Immature natural killer cell (primary cell): ENCODE data around the gene DEFB129. TPM values are rescaled to one million over a fixed set of nuclear protein-coding genes. Genes with fewer than 3 reads are reported as not detected.
A peak's percentile ranks its signal among the peaks of the same experiment; 100 is the strongest.
"Not testable (repeated sequence)": the region's sequence is repeated elsewhere in the genome, so short reads cannot be mapped to it uniquely, and the experiment has no call there.

Experiments
- DNase-seq, 3 donors: peaks; one replicate each; pipeline ENCODE4 v3.0.0; 2022; ENCODE audit warnings: mixed read lengths in 1 of 3
- H3K27ac Mint-ChIP-seq, 6 donors: one replicate each; pipeline ENCODE4 v1.8.0; 2020; ENCODE audit warnings: mixed read lengths in 6 of 6, mild to moderate bottlenecking in 5 of 6, inconsistent platforms in 4 of 6, moderate library complexity in 3 of 6
- H3K27me3 Mint-ChIP-seq, 3 donors: one replicate each; pipeline ENCODE4 v1.8.0; 2020 to 2021; ENCODE audit warnings: low read depth in 3 of 3, mild to moderate bottlenecking in 3 of 3, mixed read lengths in 3 of 3, moderate library complexity in 3 of 3, inconsistent platforms in 1 of 3
- H3K36me3 Mint-ChIP-seq, 3 donors: one replicate each; pipeline ENCODE4 v1.8.0; 2020; ENCODE audit warnings: mixed read lengths in 3 of 3, inconsistent platforms in 2 of 3, mild to moderate bottlenecking in 2 of 3
- H3K4me1 Mint-ChIP-seq, 2 donors: one replicate each; pipeline ENCODE4 v1.8.0; 2020; ENCODE audit warnings: inconsistent platforms in 2 of 2, mild to moderate bottlenecking in 2 of 2, mixed read lengths in 2 of 2, moderate library complexity in 1 of 2
- H3K4me3 Mint-ChIP-seq, 5 donors: one replicate each; pipeline ENCODE4 v1.8.0; 2020; ENCODE audit warnings: mild to moderate bottlenecking in 5 of 5, mixed read lengths in 5 of 5, inconsistent platforms in 3 of 5, moderate library complexity in 3 of 5
- H3K9me3 Mint-ChIP-seq, 6 donors: one replicate each; pipeline ENCODE4 v1.8.0; 2020; ENCODE audit warnings: mild to moderate bottlenecking in 6 of 6, mixed read lengths in 6 of 6, inconsistent platforms in 4 of 6, moderate library complexity in 3 of 6
- polyA plus RNA-seq, 3 donors: library from polyadenylated mRNA; unstranded; fragments of 300-500 nt; fragmentation: Illumina TruSeq; gene quantifications; one replicate each; pipeline ENCODE4 v1.2.3, GENCODE V29; 2021

The DEFB129 gene, protein sequence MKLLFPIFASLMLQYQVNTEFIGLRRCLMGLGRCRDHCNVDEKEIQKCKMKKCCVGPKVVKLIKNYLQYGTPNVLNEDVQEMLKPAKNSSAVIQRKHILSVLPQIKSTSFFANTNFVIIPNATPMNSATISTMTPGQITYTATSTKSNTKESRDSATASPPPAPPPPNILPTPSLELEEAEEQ
- not detected for polyA plus RNA-seq

DNA sequence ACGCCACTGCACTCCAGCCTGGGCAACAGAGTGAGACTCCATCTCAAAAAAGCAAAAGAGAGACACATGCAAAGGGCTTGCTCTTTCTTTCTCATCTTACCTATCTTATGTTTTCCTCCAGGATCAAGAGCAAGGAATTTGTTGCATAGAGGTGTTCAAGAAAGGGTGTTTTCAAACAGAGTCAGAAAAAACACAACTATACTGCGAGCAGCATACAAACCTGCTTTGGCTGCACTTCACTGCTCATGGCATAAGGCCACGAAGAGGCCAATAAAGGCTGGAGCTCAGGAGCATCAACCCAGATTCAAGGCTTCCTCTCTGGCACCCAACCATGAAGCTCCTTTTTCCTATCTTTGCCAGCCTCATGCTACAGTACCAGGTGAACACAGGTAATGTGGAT, at the start of gene DEFB129:
TSS of gene DEFB129 (plus strand) at position 301 of the 400 bp plus-strand sequence. CDS start at position 332, 31 bp downstream.
- DNase-seq, result no peak
- no peaks in the 10 kb centered on the region for H3K9me3 Mint-ChIP-seq
- no peaks in the 10 kb centered on the region for H3K4me1 Mint-ChIP-seq
- peaks cover 1 to 8% (median 7%) of the 10 kb centered on the region in 3 donors for H3K27me3 Mint-ChIP-seq
- H3K36me3 Mint-ChIP-seq, result no peaks in the 10 kb centered on the region
- no peak within 1 kb of the TSS for H3K27ac Mint-ChIP-seq
- no peak within 1 kb of the TSS for H3K4me3 Mint-ChIP-seq

DNA sequence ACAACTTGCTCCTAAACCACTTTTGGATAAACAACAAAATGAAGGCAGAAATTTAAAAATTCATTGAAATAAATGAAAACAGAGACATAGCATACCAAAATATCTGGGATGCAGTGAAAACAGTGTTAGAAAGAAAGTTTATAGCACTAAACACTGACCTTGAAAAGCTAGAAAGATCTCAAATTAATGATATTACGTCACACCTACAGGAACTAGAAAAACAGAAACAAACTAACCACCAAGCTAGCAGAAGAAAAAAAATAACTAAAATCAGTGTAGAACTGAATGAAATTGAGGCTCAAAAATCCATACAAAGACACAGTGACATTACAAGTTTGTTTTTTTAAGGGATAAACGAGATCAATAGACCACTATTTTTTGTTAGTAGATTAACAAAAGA, 42.8 kb upstream of the DEFB129 start:
- Mint-ChIP-seq H3K27ac (no peak overlapping the region), H3K36me3 (no peaks in the 10 kb centered on the region), H3K27me3 (peaks cover 8 to 25% (median 16%) of the 10 kb centered on the region in 3 donors), H3K4me3 (no peak overlapping the region), H3K4me1 (no peaks in the 10 kb centered on the region), H3K9me3 (no peaks in the 10 kb centered on the region)
- DNase-seq, result no peak

DNA sequence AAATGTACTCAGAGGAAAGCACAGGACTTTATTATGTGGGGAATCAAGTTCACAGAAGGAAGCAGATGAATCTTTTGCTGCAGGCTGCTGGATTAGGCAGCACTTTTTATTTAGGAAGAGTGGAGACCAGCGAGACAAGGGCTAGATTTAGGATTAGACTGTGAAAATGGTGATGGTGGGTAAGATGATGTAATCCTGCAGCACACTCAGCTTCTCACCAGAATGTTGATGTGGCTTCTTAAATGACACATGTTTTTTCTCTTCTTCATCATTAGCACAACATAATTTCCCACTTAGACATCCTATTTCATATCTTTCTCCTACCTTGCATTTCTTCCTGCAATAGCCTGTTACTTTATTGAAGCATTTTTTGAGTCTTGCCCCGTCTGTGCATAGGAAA, 39.3 kb upstream of the DEFB129 start:
- Mint-ChIP-seq H3K27me3 (peaks cover 8 to 17% (median 16%) of the 10 kb centered on the region in 3 donors), H3K4me1 (no peaks in the 10 kb centered on the region), H3K9me3 (peaks cover 0 to 2% (median 0%) of the 10 kb centered on the region in 6 donors), H3K36me3 (no peaks in the 10 kb centered on the region), H3K27ac (no peak overlapping the region), H3K4me3 (no peak overlapping the region)
- no peak for DNase-seq

DNA sequence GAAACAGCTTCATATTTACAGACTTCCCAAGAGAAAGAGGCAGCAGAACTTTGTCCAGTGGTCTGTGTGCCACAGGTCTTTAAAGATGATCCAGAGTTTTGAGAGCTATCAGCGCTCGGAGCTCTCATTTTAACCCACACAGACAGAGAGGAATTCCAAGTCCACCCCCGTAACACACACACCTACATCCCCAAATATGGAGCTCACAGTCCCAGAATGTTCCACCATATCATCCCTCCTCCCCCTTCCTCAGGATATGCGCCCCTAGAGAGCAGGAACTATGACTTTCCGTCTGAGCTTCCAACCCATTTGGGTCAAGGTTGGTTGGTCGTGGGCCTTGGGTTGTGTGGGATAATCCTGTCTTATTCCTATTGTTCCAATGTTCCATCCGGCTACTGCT, 37.4 kb upstream of the DEFB129 start, which contains the start of gene DEFB128:
TSS of gene DEFB128 (minus strand) at position 101 of the 400 bp plus-strand sequence. CDS start at position 13, 88 bp downstream.
- Mint-ChIP-seq H3K4me3 (no peak within 1 kb of the TSS), H3K9me3 (peaks cover 0 to 2% (median 0%) of the 10 kb centered on the region in 6 donors), H3K27me3 (peaks cover 7 to 16% (median 14%) of the 10 kb centered on the region in 3 donors), H3K27ac (no peak within 1 kb of the TSS), H3K36me3 (no peaks in the 10 kb centered on the region), H3K4me1 (no peaks in the 10 kb centered on the region)
- DNase-seq, result no peak

DNA sequence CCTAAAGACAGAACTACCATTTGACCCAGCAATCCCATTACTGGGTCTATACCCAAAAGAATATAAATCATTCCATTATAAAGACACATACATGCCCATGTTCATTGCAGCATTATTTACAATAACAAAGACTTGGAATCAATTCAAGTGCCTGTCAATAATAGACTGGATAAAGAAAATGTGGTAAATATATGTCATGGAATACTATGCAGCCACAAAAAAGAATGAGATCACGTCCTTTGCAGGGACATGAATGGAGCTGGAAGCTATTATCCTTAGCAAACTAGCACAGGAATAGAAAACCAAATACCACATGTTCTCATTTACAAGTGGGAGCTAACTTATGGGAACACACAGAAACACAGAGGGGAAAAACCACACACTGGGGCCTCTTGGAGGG, 28.8 kb upstream of the DEFB129 start:
- no peak for DNase-seq
- Mint-ChIP-seq H3K9me3 (peaks cover 0 to 2% (median 0%) of the 10 kb centered on the region in 6 donors), H3K4me1 (no peaks in the 10 kb centered on the region), H3K27ac (no peak overlapping the region), H3K27me3 (peaks cover 0 to 23% (median 10%) of the 10 kb centered on the region in 3 donors), H3K4me3 (no peak overlapping the region), H3K36me3 (no peaks in the 10 kb centered on the region)

DNA sequence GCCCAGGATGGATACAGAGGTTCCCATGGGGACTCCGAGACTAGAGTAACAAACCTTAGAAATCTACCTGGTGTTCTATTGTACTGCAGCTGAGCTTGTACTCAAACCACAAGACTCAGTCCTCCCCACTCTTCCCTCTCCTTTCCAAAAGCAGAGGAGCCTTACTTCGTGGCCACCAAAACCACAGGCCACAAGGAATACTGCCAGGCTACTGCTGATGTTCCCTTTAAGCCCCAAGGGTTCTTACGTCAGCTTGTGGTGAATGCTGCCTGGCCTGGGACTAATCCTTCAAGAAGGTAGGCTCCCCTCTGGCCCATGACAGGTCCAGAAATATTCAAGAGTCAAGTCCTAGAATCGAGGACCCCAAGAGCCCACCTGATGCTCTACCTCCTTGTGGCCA, 27.1 kb upstream of the DEFB129 start:
- Mint-ChIP-seq H3K36me3 (no peaks in the 10 kb centered on the region), H3K27me3 (peaks cover 0 to 23% (median 19%) of the 10 kb centered on the region in 3 donors), H3K9me3 (peaks cover 0 to 2% (median 0%) of the 10 kb centered on the region in 6 donors), H3K27ac (no peak overlapping the region), H3K4me3 (no peak overlapping the region), H3K4me1 (no peaks in the 10 kb centered on the region)
- DNase-seq, result no peak

DNA sequence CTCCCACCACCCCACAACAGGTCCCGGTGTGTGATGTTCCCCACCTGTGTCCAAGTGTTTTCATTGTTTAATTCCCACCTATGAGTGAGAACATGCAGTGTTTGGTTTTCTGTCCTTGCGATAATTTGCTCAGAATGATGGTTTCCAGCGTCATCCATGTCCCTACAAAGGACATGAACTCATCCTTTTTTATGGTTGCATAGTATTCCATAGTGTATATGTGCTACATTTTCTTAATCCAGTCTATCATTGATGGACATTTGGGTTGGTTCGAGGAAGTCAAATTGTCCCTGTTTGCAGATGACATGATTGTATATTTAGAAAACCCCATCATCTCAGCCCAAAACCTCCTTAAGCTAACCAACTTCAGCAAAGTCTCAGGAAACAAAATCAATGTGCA, 23.4 kb upstream of the DEFB129 start:
- DNase-seq, H3K9me3 Mint-ChIP-seq, H3K27ac Mint-ChIP-seq, H3K4me3 Mint-ChIP-seq, H3K36me3 Mint-ChIP-seq, H3K4me1 Mint-ChIP-seq: not testable (repeated sequence)
- peaks cover 0 to 15% (median 12%) of the 10 kb centered on the region in 3 donors for H3K27me3 Mint-ChIP-seq

DNA sequence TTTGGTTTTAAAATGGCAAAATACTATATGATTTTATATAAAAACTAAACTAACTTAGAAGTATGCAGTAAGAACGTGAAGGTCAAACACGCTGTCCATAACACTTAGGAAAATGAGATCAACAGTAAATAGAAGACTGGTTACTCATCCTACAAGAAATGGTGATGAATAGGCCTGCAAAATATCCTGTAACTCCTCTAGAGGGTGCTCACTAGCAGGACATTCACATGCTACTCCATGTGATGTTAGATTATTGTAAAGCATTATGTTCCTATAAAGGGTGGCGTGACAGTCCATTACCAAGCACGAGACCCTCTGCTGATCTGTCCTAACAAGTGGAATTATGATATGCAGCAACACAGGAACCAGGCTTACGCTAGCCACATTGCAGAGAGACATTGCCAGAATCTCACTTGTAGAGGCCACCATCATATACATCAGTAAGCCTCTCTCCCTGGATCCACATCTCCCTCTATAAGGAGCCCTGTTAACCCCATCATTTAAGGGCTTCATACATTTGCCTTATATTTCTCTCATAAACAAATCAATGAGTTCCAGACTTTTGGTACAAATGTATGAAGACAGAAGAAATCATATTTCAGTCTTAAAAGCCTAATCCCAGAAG, 18.0 kb upstream of the DEFB129 start:
- Mint-ChIP-seq H3K27ac (no peak overlapping the region), H3K36me3 (no peaks in the 10 kb centered on the region), H3K4me1 (no peaks in the 10 kb centered on the region), H3K27me3 (peaks cover 0 to 10% (median 4%) of the 10 kb centered on the region in 3 donors), H3K4me3 (no peak overlapping the region), H3K9me3 (no peaks in the 10 kb centered on the region)
- DNase-seq, result peak; percentile 12 to 31 (median 30)

DNA sequence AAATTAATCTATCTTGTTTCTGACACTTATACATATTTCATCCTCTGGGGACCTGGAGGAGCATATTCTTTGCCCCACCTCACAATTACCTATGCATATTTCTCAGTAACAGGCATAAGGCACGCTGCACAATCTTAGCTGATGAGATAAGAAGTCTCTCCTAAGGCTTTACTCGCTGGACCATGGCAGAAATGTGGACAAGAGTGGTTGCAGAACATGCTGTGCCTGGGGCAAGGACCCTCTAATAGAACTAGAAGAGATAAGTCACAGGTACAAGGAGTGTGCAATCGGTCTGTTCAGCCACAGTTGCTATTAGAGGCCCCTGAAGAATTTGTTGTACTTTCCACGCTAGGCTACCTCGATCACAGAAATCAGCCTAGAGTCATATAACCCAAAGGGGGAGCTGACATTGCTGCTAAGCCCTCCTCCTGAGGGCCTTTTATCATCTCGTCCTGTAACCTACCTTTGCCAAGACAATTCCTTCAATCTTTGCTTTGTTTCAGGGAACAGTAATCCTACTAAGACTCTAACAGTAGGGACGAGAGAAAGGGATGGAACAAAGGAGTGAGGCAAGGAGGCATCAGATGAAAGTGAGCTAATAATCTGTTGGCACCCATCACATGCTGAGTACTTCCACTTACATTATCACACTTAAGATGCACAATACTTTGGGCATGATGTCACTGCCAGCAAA, 16.1 kb upstream of the DEFB129 start:
- Mint-ChIP-seq H3K36me3 (no peaks in the 10 kb centered on the region), H3K4me3 (no peak overlapping the region), H3K27me3 (peaks cover 0 to 4% (median 4%) of the 10 kb centered on the region in 3 donors), H3K4me1 (no peaks in the 10 kb centered on the region), H3K9me3 (no peaks in the 10 kb centered on the region), H3K27ac (no peak overlapping the region)
- DNase-seq, result no peak

DNA sequence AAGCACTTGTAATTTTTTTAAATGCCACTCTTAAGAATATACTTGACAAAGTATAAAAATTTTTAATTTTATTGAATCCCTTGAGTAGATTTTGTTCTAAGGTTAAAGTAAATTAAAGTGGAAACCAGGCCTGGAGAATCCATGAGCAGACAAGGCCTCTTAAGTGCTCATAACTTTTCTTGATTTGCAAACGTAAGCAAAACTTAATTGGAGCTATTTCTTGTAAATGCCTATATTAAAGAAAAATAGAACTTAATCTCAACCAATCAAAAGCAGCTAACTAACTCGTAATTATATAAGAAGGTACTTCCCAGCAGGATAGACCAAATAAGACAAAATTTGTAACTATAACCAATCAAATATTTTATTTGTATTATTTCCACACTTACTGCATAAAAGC, 12.7 kb upstream of the DEFB129 start:
- Mint-ChIP-seq H3K4me3 (no peak overlapping the region), H3K9me3 (no peaks in the 10 kb centered on the region), H3K27me3 (peaks cover 0 to 9% (median 7%) of the 10 kb centered on the region in 3 donors), H3K36me3 (no peaks in the 10 kb centered on the region), H3K4me1 (no peaks in the 10 kb centered on the region), H3K27ac (no peak overlapping the region)
- DNase-seq, result no peak

DNA sequence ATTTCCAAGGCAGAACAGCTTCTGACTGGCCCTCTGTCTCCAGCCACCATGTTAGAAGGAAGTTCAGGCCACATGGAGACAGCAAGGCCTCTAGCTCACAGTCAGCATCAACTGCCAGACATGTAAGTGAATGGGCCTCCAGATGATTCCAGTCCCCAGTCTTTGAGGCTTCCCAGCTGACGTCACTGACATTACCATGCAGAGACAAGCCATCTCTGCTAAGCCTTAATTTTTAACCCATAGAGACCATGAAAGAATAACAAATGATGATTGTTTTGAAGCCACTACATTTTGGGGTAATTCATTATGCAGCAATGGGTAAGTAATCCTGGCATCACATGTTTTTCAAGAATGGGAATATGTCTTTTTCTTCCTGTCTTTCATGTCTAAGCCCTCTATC, 11.3 kb upstream of the DEFB129 start:
- no peak for DNase-seq
- no peaks in the 10 kb centered on the region for H3K36me3 Mint-ChIP-seq
- no peak overlapping the region for H3K27ac Mint-ChIP-seq
- peaks cover 4 to 20% (median 10%) of the 10 kb centered on the region in 3 donors for H3K27me3 Mint-ChIP-seq
- no peak overlapping the region for H3K4me3 Mint-ChIP-seq
- no peaks in the 10 kb centered on the region for H3K4me1 Mint-ChIP-seq
- H3K9me3 Mint-ChIP-seq, result no peaks in the 10 kb centered on the region

DNA sequence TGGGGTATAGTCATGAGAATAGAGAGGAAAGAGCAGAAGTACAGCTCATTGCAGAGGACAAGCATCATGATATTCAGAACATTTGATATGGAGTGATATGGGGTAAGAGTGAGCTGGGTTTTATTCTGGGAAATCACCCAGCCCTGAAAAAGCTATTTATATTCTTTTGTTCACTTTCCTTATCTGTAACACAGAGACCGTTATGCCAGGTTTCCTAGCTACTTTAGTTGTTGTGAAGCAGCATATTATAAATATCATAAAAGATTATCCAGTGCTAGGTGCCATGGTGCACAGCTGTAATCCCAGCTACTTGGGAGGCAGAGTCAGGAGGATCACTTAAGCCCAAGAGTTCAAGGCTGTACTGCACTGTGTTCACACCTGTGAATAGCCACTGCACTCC, 9.8 kb upstream of the DEFB129 start:
- Mint-ChIP-seq H3K4me3 (no peak overlapping the region), H3K4me1 (no peaks in the 10 kb centered on the region), H3K36me3 (no peaks in the 10 kb centered on the region), H3K27me3 (peaks cover 7 to 20% (median 13%) of the 10 kb centered on the region in 3 donors), H3K9me3 (no peaks in the 10 kb centered on the region), H3K27ac (no peak overlapping the region)
- no peak for DNase-seq

DNA sequence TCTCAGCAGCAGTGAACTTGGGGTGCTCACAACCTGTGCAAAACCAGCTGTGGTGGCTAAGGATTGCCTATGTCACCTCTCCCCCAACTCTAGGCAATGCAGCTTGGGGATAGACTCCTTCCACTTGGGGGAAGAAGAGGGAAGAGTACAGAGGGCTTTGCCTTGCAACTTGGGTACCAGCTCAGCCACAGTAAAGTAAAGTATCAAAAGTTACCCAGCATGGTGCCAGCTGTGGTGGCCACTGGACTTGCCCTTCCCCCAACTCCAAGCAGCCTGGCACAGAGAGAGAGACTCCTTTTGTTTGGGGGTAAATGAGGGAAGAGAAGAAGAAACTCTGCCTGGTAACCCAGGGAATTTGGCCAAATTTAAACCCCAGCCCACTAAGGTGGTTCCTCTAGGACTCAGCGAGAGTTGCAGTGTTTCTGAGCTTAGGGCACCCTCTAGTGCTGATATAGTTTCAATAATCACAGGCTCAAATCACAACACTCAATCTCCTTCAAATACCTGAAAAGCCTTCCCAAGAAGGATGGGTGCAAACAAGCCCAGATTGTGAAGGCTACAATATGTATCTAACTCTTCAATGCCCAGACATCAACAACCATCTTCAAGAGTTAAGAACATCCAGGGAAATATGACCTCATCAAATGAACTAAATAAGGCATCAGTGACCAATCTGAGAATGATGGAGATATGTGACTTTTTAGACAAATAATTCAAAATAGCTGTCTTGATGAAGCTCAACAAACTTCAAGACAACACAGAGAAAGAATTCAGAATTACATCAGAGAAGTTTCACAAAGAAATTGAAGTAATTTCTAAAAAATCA, 7.6 kb upstream of the DEFB129 start:
- no peaks in the 10 kb centered on the region for H3K36me3 Mint-ChIP-seq
- no peaks in the 10 kb centered on the region for H3K9me3 Mint-ChIP-seq
- no peak for DNase-seq
- H3K27me3 Mint-ChIP-seq, result peaks cover 7 to 24% (median 9%) of the 10 kb centered on the region in 3 donors
- no peak overlapping the region for H3K4me3 Mint-ChIP-seq
- H3K4me1 Mint-ChIP-seq, result no peaks in the 10 kb centered on the region
- H3K27ac Mint-ChIP-seq, result no peak overlapping the region
